ENCODE measurements around the gene RBM41.
"Not testable (repeated sequence)": the region's sequence is repeated elsewhere in the genome, so short reads cannot be mapped to it uniquely, and the experiment has no call there.

The RBM41 gene

GRCh38 chrX:107118322-107119147, at the start of gene RBM41:
Gene RBM41, minus strand, starts transcription at chrX:107118822. Its CDS starts 49 bp downstream, at chrX:107118773.
- peaks cover 45% of the 10 kb centered on the region for H3K27me3 Mint-ChIP-seq
- H3K4me1 Mint-ChIP-seq (ENCODE audit: low read depth) = peaks cover 23% of the 10 kb centered on the region
- H3K36me3 Mint-ChIP-seq (ENCODE audit: low read depth) = peaks cover 35% of the 10 kb centered on the region
- no peaks in the 10 kb centered on the region for H3K9me3 Mint-ChIP-seq
- peak; percentile 72 for DNase-seq
- H3K4me3 Mint-ChIP-seq = peak within 1 kb of the TSS; percentile 93
- peak within 1 kb of the TSS; percentile 95 for H3K27ac Mint-ChIP-seq

GRCh38 chrX:107168257-107168656, 49.6 kb upstream of the RBM41 start:
- Mint-ChIP-seq H3K4me3 (no peak overlapping the region), H3K27me3 (peaks cover 13% of the 10 kb centered on the region), H3K36me3 (ENCODE audit: low read depth) (no peaks in the 10 kb centered on the region), H3K9me3 (no peaks in the 10 kb centered on the region), H3K27ac (no peak overlapping the region), H3K4me1 (ENCODE audit: low read depth) (no peaks in the 10 kb centered on the region)
- no peak for DNase-seq

GRCh38 chrX:107167163-107167921, 48.7 kb upstream of the RBM41 start:
- H3K4me1 Mint-ChIP-seq (ENCODE audit: low read depth) = no peaks in the 10 kb centered on the region
- H3K27ac Mint-ChIP-seq = no peak overlapping the region
- H3K27me3 Mint-ChIP-seq = peaks cover 11% of the 10 kb centered on the region
- H3K4me3 Mint-ChIP-seq = no peak overlapping the region
- no peak for DNase-seq
- H3K36me3 Mint-ChIP-seq (ENCODE audit: low read depth) = no peaks in the 10 kb centered on the region
- no peaks in the 10 kb centered on the region for H3K9me3 Mint-ChIP-seq

GRCh38 chrX:107157618-107158017, 39.0 kb upstream of the RBM41 start:
- H3K9me3 Mint-ChIP-seq; DNase-seq; H3K4me3 Mint-ChIP-seq; H3K4me1 Mint-ChIP-seq (ENCODE audit: low read depth); H3K27ac Mint-ChIP-seq; H3K36me3 Mint-ChIP-seq (ENCODE audit: low read depth): not testable (repeated sequence)
- peaks cover 21% of the 10 kb centered on the region for H3K27me3 Mint-ChIP-seq

GRCh38 chrX:107155621-107156430, 37.2 kb upstream of the RBM41 start:
- not testable (repeated sequence) for H3K4me1 Mint-ChIP-seq (ENCODE audit: low read depth); DNase-seq; H3K27ac Mint-ChIP-seq; H3K36me3 Mint-ChIP-seq (ENCODE audit: low read depth); H3K9me3 Mint-ChIP-seq
- peak overlapping the region; percentile 58 for H3K4me3 Mint-ChIP-seq
- peaks cover 27% of the 10 kb centered on the region for H3K27me3 Mint-ChIP-seq

- H3K36me3 Mint-ChIP-seq (ENCODE audit: low read depth) = no peaks in the 10 kb centered on the region
- H3K4me1 Mint-ChIP-seq (ENCODE audit: low read depth) = peaks cover 9% of the 10 kb centered on the region
- H3K9me3 Mint-ChIP-seq = no peaks in the 10 kb centered on the region
- peak; percentile 33 for DNase-seq
- no peak overlapping the region for H3K27ac Mint-ChIP-seq
- peaks cover 27% of the 10 kb centered on the region for H3K27me3 Mint-ChIP-seq
- peak overlapping the region; percentile 58 for H3K4me3 Mint-ChIP-seq
These were observed 36.4 kb upstream of the RBM41 start for GRCh38 chrX:107154787-107155620.

GRCh38 chrX:107153005-107153404, 34.4 kb upstream of the RBM41 start:
- peaks cover 9% of the 10 kb centered on the region for H3K4me1 Mint-ChIP-seq (ENCODE audit: low read depth)
- no peak overlapping the region for H3K27ac Mint-ChIP-seq
- H3K27me3 Mint-ChIP-seq = peaks cover 30% of the 10 kb centered on the region
- H3K9me3 Mint-ChIP-seq = no peaks in the 10 kb centered on the region
- H3K4me3 Mint-ChIP-seq = no peak overlapping the region
- H3K36me3 Mint-ChIP-seq (ENCODE audit: low read depth) = no peaks in the 10 kb centered on the region
- DNase-seq = no peak

- Mint-ChIP-seq H3K9me3 (no peaks in the 10 kb centered on the region), H3K4me3 (no peak overlapping the region), H3K4me1 (ENCODE audit: low read depth) (no peaks in the 10 kb centered on the region), H3K27ac (no peak overlapping the region), H3K27me3 (peaks cover 19% of the 10 kb centered on the region), H3K36me3 (ENCODE audit: low read depth) (no peaks in the 10 kb centered on the region)
- no peak for DNase-seq
These were observed 28.0 kb upstream of the RBM41 start for GRCh38 chrX:107146670-107147069.

GRCh38 chrX:107135965-107136307, 17.3 kb upstream of the RBM41 start:
- peaks cover 36% of the 10 kb centered on the region for H3K27me3 Mint-ChIP-seq
- H3K4me3 Mint-ChIP-seq = no peak overlapping the region
- no peaks in the 10 kb centered on the region for H3K36me3 Mint-ChIP-seq (ENCODE audit: low read depth)
- H3K4me1 Mint-ChIP-seq (ENCODE audit: low read depth) = peaks cover 12% of the 10 kb centered on the region
- H3K27ac Mint-ChIP-seq = peak overlapping the region; percentile 9
- DNase-seq = no peak
- H3K9me3 Mint-ChIP-seq = no peaks in the 10 kb centered on the region

- Mint-ChIP-seq H3K4me1 (ENCODE audit: low read depth) (peaks cover 12% of the 10 kb centered on the region), H3K36me3 (ENCODE audit: low read depth) (no peaks in the 10 kb centered on the region), H3K27me3 (peaks cover 36% of the 10 kb centered on the region), H3K27ac (peak overlapping the region; percentile 66), H3K4me3 (no peak overlapping the region), H3K9me3 (no peaks in the 10 kb centered on the region)
- no peak for DNase-seq
These were observed 16.7 kb upstream of the RBM41 start for GRCh38 chrX:107135049-107135964.

GRCh38 chrX:107123750-107124149, 5.1 kb upstream of the RBM41 start:
- no peaks in the 10 kb centered on the region for H3K36me3 Mint-ChIP-seq (ENCODE audit: low read depth)
- no peak for DNase-seq
- no peak overlapping the region for H3K4me3 Mint-ChIP-seq
- H3K27me3 Mint-ChIP-seq = peaks cover 36% of the 10 kb centered on the region
- no peak overlapping the region for H3K27ac Mint-ChIP-seq
- no peaks in the 10 kb centered on the region for H3K9me3 Mint-ChIP-seq
- peaks cover 6% of the 10 kb centered on the region for H3K4me1 Mint-ChIP-seq (ENCODE audit: low read depth)

GRCh38 chrX:107119283-107119682, 661 bp upstream of the RBM41 start:
- peak overlapping the region; percentile 93 for H3K4me3 Mint-ChIP-seq
- DNase-seq = no peak
- H3K36me3 Mint-ChIP-seq (ENCODE audit: low read depth) = peaks cover 28% of the 10 kb centered on the region
- H3K27me3 Mint-ChIP-seq = peaks cover 40% of the 10 kb centered on the region
- peak overlapping the region; percentile 95 for H3K27ac Mint-ChIP-seq
- H3K4me1 Mint-ChIP-seq (ENCODE audit: low read depth) = peaks cover 18% of the 10 kb centered on the region
- no peaks in the 10 kb centered on the region for H3K9me3 Mint-ChIP-seq

GRCh38 chrX:107117993-107118321, 665 bp downstream of the RBM41 start:
- H3K9me3 Mint-ChIP-seq = no peaks in the 10 kb centered on the region
- peaks cover 23% of the 10 kb centered on the region for H3K4me1 Mint-ChIP-seq (ENCODE audit: low read depth)
- peak overlapping the region; percentile 95 for H3K27ac Mint-ChIP-seq
- peaks cover 40% of the 10 kb centered on the region for H3K36me3 Mint-ChIP-seq (ENCODE audit: low read depth)
- peaks cover 45% of the 10 kb centered on the region for H3K27me3 Mint-ChIP-seq
- peak overlapping the region; percentile 93 for H3K4me3 Mint-ChIP-seq
- no peak for DNase-seq

All from activated T-cell treated with anti-CD3 and anti-CD28 coated beads, Interleukin-2, amount 50 U/mL, for 24 hours (primary cell).